GF-D8 (cell line): Measurements from ENCODE around the gene TLX2.

Source experiments
- DNase-seq: peaks from one replicate; lab custom pipeline; 2025; lab: John Stamatoyannopoulos, UW

Gene TLX2

DNA sequence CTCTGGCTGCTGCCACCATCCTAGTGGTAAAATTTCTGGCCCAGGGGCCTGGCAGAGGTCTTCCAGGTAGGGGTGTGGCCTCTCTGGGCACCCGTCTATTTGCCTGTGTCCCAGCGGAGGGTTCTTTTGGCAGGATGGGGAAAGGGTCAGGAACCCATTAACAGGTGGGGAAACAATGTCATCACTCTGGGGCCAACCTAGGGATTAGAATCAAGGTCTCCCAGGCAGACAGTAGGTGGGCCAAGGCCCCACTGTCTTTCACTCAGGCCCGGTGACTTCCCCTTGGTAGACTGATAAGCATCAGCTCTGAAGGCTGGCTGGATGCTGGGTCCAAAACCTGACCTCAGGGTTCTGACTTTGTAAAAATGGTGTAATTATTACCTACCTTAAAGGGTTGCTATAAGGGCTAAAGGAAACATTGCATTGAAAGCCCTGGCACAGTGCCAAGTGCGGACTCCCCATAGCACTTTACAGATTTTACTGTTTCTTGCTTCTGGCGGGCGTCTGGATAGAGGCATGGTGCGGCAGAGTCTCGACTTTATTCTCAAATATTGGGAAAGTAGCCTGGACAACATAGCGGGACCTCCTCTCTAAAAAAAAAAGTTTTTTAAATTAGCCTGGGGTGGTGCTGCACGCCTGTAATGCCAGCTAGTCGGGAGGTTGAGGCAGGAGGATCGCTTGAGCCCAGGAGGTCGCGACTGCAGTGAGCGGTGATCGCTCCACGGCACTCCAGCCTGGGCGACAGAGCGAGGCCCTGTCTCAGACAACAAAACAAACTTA is 17.1 kb upstream of the TLX2 start:
- no peak for DNase-seq

DNA sequence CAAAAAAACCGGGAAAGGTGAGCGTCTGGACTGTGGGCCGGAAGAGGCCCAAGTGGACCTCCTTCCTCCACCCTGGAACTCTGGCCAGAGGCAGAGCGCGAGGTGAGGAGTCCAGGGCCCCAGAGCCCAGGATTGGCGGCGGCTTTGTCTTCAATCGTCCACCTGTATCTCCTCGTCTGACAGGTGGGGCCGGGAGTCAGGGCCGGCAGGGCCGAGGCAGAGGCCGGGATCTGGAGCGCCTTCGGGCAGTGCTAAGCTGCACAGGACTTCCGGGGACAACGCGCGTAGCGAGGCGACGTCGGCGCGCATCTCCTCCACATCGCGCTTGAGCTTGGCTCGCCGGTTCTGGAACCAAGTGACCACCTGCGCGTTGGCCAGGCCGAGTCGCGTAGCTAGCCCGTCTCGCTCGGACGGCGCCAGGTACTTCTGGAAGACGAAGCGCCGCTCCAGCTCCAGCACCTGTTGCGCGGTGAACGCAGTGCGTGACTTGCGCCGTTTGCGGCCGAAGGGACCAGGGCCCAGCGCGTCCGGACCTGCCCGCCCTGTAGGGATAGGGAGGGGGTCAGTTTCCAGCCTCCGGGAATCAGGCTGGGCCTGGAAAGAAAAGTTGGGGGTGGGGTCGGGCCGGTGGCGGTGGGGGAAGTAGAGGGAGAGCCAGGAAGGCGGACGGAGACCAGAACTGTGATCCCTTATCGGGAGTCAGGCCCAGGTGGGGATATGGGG is 16.3 kb upstream of the TLX2 start:
- DNase-seq: no peak

DNA sequence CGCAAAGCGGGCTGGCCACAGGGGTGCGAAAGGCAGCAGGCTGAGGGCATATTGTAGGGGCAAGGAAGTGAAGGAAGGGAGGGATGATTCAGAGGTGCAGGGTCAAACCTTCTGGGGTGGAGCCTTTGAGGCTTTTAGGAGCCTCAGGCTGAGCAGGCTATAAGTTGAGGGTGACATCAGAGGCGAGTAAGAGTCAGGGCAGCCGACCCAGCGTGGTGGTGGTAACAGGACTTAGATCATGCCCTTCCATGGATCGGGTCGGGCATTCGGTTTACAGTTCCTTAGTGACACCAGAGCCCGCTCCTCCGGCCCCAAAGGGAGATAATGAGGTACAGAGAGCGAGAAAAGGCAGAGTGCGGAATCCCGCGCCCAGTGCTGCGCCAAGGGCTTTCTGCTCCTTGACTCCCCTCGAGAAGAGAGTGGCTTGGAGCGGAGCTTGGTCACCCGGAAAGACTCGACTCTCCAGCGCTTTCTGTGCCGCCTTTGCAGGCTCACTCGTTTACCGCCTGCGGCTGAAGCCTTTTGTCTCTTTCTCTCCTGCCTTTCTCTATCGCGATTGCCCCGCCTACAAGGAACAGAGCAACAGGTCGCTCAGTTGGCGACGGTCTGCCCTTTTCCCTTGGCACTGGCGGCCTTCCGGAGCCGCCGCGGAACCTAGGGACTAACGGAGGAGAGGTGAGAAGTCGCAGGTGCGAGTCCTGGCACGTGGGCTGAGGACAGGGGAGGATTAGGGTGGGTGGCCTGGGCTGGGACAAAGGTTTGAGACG is 15.6 kb upstream of the TLX2 start:
- DNase-seq: no peak

DNA sequence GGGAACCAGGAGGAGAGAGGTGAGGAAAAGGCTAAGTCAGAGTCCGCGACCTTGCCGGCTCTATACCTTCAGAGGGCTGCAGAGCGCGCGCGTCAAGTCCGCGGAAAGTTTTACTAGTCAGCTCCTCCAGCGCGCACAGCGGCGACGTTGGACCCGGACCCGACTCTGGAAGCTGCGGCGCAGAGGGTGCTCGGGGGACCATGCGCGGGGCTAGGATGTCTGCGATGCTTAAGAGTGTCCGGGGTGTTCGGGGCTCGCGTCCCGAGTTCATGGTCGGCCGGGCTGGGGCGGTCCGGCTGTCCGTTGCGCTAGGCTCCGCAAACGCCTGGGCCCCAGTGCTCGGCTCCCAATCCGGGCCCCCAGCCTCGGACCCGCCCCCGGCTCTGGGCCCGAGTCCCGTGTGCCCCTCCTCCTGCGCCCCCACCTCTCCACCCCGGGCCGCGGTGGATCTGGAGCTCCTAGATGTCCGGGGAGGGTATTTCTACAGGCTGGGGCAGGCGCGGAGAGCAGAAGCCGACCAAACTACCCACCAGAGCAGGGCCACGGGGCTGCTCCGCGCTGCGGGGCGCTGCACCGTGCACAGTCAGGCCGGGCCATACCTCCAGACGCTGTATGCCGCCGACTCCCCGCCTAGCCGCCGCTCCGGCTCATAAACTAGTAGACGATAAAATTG is 14.8 kb upstream of the TLX2 start, which contains the start of gene LBX2:
Gene LBX2, minus strand, starts transcription at position 337 of the 673 bp plus-strand sequence. Its CDS starts 66 bp downstream, at position 271.
- no peak for DNase-seq

DNA sequence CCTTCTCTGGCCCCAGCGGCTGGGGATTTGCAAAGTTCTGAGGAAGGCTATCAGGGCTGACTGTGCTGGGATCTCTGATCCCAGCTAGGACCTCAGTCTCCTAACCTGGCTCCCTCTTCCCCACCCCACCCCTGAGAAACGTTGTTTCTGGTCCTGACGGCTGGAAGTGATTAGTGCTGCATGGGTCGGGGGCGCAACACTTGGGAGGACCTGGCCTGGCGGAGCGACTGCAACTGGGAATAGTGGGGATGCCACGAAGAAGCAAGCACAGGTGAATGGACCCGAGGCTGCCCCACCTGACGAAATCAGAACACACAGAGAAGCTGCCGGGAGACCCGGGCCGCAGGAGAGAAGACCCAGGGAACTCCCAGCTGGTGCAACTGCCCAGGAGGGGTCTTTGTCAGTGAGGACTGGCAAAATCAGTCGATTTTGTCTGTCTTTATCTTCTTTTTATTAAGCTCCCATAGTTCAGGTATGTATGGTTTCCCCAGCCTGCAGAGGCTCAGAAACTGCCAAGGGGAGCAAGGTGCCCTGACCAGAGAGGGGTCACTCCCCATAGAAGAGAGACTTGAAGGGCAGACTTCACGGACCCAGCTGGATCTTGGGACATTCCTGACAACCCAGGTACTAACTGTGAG is 14.2 kb upstream of the TLX2 start:
- DNase-seq: no peak

DNA sequence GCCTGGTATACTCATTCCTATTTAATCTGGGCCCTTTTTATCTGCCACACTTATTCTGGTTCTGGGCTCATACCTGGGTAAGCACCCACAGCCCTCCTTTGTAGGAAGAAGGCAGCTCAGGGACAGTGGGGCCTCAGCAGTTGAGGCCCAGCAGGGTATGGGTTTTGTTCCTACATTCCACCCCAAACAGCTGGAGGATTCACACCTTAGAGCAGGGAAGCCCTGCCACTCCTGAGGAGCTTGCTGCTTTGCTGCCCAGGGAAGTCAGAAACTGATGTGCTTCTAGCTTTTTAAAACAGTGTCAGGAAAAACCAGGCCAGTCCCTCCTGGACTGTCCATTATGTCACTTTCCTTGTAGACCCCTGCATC is 13.7 kb upstream of the TLX2 start:
- no peak for DNase-seq

DNA sequence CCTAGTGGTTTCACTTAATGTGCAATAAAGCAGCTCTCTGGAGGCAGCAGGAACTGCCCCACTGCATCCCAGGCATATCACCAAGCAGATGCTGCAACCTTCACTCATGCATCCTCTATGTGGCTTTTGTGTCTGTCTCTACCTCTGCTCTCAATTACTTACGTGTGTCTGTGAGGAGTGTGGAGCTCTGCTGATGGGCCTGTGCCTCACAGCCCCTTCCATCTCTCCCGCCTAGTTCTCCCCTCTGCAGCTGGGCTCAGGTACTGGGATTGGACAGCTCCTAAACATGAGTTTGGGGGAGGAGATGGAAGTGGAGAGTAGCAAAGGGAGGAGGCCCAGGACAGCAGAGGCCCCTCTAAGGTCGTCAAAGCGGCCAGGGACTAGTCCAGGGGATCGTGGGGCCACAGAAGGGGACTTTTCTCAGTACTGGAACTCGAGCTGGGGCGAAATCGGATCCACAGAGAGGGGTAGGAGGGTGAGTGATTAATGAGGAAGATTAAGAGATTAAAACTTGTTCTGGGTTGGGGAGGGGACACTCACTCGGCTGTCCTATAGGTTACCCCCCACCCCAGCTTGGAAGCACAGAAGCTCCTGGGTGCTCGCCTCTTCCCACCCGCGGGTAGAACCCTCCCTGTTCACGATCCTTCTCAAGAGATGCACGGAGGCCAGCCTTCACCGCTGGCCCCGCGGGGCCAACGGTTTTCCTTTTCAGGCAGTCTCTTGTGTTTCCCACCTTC is 12.7 kb upstream of the TLX2 start:
- DNase-seq: no peak

DNA sequence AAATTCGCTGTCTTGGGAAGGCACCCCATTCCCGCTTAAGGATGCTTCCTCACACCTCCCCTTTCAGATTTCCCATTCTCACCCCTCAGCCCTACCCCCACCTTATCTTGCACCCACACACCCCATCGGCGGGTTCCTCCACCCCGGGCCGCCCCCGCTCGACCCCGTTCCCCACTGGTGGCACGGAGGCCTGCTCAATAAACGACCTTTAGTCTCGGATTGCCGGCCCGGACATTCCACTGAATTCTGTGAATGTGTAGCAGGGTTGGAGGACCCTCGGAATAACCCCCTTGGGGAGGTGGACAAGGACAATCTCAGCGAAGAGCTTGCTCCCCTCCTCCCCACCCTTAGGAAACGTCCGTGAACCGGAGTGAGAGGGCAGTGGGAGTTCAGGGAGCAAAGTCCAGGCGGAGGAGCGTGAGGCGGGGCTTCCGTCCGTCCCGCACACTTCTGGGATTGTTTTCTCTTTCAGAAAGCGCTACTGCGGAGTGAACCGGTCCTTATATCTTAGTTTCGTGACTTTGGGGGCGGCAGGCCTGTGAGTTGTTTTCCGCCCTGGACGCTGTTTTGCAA is 12.0 kb upstream of the TLX2 start:
- DNase-seq: no peak

DNA sequence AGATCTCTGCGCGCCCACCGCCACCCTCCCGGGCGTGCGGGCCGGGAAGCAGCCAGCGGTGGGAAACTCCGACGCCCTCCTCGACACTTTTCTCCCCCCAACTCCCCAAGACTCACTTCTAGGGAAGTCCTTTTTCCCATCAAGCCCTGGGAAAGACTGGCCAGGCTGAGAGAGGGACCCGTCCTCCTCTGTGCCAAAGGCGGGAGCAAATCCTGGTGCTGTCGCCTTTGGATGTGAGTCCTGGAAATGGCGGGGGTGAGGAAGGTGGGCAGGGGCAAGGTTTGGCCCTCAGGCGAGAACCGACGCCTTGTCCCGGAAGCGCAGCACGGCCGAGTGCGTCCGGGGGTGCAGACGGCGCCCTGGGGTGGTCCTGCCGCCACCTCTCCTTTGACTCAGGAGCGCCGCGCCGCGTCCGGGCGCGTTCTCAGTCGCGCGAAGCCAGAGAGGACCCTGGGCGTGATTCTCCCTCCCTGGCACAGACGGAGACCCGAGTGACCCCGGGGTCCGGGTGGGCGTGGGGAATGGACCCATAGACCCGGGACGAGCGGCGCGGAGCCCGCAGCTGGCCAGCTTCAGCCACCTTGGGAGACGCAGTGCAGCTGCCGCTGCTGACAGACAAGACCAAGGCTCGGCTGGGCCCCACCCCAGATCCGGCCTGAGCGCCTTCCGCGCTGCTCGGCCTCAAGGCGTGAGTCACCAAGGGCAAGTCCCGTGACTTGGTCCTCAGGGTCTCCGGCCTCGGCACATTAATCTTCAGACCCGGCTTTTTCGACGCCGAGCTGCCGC is 11.3 kb upstream of the TLX2 start:
- peak; percentile 30 for DNase-seq

DNA sequence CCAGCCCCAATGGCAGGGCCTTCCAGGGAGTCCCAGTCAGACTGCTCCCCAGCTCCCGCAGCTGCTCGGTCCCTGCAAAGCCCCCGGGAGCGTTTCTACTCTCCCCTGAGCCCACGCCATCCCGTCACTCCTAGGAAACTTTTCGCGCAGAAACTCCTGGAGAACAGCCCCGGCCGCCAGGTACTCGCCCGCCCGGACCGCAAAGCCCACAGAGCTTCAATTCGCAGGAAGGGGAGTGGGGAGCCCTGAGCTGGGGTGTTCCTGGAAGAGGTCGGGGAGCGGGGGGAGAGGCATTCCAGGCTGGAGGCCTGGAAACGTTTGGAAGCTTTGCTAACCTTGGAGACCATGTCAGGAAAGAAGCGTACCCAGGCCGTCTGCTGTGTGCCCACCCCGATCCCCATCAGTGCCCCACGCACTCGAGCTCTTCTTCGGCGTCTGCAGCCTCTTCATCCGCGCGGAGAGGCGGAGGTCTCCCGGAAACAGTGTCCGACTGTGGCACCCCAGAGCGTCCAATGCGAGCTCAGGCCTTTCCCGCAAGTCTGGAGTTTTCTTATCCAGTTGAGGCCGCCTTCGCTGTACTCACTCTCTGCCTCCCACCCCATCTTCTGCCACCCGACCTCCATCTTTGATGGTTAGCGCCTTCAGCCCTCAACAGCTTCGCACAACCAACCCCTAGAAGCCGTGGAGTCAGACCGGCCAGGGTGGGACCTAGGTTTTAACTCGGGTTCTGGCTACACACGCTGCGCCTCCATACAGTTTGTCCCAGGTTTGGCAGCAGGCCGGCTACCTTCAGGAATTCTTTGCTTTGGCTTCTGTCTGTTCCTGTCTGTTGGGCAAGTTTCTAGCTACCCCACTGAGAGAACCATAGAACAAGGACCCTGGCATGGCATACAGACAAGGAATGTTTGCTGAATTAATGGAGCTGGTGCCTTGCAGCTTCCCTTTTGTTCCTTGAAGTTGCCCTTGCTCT is 10.5 kb upstream of the TLX2 start:
- no peak for DNase-seq

DNA sequence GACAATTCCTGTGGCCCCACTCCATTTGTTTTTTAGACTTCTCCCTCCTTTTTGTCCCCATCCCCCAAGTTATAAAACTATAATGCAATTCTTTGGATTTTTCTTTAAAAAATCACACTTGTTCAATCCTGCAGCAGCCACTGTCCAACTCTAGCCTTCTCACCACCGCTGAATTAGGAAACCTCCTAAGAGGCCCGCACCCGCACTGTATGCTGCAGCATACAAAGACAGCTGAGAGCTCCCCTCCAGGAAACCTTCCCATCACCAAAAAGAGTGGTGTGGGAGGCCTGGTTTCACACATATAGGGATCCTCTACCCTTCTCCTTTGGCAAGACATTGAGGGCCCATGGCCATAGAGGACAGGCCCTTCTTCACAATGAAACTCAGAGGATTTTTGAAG is 9.7 kb upstream of the TLX2 start:
- DNase-seq: no peak

DNA sequence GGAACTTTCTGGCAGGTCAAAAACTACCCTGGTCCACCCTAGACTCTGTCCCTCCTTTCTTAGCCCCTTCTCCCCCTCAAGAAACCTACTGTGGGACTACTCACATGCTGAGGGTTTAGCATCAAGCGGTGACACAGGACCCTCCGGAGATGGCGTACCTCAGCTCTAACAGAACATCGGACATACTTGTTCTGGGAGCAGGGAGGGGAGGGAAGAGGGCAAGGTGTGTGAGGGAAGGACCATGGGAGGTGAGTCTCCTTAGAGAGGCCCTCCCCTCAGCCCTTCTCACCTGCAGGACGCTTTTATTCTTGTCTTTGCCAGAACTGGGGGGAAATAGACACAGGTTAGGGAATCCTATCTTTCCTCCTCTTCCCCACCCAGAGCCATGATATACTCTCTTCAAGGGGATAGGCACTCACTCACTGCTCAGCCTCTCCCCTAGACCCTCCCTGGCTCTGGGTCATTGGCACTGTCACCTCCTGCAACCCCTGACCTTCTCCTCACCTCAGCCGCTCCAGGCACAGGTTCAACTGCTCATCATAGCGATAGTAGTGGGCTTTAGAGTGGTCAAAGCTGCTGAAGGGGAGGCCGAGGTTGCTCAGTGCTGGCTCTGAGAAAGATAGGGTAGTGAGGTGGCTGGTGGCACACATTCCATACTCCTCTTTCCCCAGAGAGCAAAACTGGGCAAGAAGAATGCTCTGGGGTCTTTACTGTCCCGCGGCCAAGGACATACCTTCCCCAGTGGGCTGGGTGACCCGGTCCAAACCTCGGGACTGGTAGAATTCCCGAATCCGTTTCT is 8.6 kb upstream of the TLX2 start:
- no peak for DNase-seq

DNA sequence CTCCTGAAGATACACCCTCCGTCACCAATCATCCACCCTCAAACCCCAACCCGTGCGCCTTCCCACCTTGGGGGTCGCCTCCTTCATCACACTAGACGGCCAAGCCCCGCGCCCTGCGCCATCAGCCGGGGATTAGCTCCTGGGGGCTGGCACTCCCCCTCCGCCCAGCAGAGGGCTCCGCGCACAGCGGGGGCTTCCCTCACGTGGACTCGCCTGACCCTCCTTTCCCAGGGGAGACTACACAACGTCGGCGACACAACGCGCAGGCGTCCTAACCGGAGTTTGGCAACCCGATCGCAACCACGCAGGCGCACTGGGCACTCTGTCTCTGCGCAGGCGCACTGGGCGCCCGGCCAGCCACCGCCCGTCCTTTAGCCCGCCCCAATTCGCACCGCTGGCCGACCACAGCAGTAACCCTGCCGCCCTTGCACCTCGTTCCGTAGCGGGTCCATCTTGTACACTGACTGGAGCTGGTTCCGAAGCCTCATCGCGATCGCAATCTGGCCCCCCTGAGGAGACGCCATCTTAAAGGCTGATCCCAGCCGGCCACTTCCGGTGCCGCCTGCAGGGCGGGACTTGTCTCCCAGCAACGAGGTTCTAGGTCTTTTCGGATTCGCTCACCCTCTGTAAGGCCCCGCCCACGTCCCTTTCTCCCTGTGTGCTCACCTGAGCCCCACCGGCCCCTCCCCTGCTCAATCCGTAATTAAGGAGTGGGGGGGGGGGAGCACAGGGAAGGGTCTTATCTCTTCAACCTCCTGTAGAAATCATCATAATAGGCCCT is 6.9 kb upstream of the TLX2 start, which contains the start of gene PCGF1:
Gene PCGF1, minus strand, starts transcription at position 551 of the 781 bp plus-strand sequence. Its CDS starts 27 bp downstream, at position 524.
- peak; percentile 88 for DNase-seq

DNA sequence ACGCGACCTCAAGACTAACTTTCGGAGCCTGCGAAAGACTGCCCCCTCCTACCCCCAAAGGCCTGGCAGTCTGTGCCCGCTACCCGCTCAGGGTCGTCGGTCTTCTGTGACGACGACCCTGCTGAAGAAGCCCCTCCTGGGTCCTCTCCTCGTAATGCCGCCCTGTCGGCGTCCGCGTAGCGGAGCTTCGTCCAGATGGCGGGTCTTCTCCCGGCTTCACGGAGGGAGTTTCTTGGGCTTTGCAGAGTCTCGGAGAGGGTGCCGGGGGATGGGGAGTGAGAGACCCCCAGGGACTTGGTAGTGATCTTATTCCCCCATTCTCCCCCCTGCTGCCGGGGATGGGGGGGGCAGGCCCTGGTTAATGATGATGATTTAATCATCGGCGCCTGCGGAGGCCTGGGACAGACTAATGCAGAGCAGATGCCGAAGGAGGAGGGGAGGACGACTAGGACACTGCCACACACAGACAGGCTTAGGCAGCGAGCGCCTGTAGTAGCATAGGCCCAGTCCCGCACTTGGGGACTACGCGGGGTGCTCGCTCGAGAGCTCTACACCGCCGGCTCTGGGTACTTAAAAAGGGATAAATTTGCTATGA is 6.2 kb upstream of the TLX2 start:
- no peak for DNase-seq

DNA sequence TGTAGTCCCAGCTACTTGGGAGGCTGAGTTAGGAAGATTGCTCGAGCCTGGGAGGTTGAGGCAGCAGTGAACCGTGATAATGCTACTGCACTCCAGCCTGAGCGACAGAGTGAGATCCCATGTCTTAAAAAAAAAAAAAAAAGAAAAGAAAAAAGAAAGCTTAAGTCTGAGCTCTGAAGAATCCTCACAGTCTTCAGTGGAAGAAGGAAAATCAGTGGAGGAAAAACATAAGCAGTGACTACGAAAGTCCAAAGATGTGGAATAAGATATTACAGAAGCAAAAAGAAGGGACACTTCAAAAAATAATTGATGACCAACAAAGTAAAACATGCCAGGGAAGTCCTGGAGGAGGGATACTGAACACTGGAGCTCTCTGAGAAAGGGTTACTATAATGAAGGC is 4.0 kb upstream of the TLX2 start:
- DNase-seq: no peak
